IMR-90 (cell line): Measurements from ENCODE around the gene C10orf95. TPM values are rescaled to one million over a fixed set of nuclear protein-coding genes. Genes with fewer than 3 reads are reported as not detected.

Source experiments
- ATAC-seq: fragments of 200-7000 bp; cut with Tn5 transposase; 2 replicates; pipeline ENCODE4 v1.9.1; 2020; ENCODE audit warnings: low read depth, mild to moderate bottlenecking, moderate library complexity
- BruUV-seq: library from RNA; stranded (reverse); fragments of 400-500 nt; replicated peaks from 2 replicates; lab custom pipeline; 2021; lab: Mats Ljungman, UMichigan
- CTCF ChIA-PET: fragments of 300-600 bp; formaldehyde crosslinking; extraction: SDS; loops from one replicate; lab custom pipeline; 2021; ENCODE audit warnings: antibody characterized with exemption; lab: Yijun Ruan, JAX
- POLR2A ChIA-PET: fragments of 300-600 bp; sonication (Branson Sonifier 250); formaldehyde crosslinking; loops from one replicate; lab custom pipeline; 2022; ENCODE audit warnings: antibody characterized with exemption; ENCODE audit not compliant: unreplicated experiment; lab: Charles Lee
- DNase-seq: peaks from one replicate; pipeline ENCODE4 v3.0.0; 2013
- H2AFZ ChIP-seq: replicated peaks from 2 replicates; pipeline ENCODE3; 2013; ENCODE audit warnings: low read length, mild to moderate bottlenecking; ENCODE audit not compliant: poor library complexity
- H2AK5ac ChIP-seq: 2 replicates; pipeline ENCODE4 v1.6.1; 2013; ENCODE audit warnings: low read depth, low read length, inconsistent platforms
- H2AK9ac ChIP-seq: replicated peaks from 2 replicates; pipeline ENCODE3; 2013; ENCODE audit warnings: mild to moderate bottlenecking, low read depth, low read length, moderate library complexity; ENCODE audit not compliant: poor library complexity
- H2BK120ac ChIP-seq: 2 replicates; pipeline ENCODE4 v1.6.1; 2013; ENCODE audit warnings: low read depth, low read length, inconsistent platforms
- H2BK15ac ChIP-seq: 3 replicates; pipeline ENCODE4 v1.6.1; 2013; ENCODE audit warnings: low read depth, low read length, inconsistent platforms
- H2BK20ac ChIP-seq: 2 replicates; pipeline ENCODE4 v1.6.1; 2013; ENCODE audit warnings: low read depth, mild to moderate bottlenecking, inconsistent platforms, low read length, moderate library complexity
- H2BK5ac ChIP-seq: 2 replicates; pipeline ENCODE4 v1.6.1; 2013; ENCODE audit warnings: mild to moderate bottlenecking, low read depth, low read length, inconsistent platforms; ENCODE audit not compliant: poor library complexity, severe bottlenecking
- H3K14ac ChIP-seq: replicated peaks from 2 replicates; pipeline ENCODE4 v1.6.1; 2013; ENCODE audit warnings: low read depth, low read length, inconsistent platforms
- H3K18ac ChIP-seq: 2 replicates; pipeline ENCODE4 v1.6.1; 2013; ENCODE audit warnings: low read depth, low read length, control low read depth
- H3K23ac ChIP-seq: 2 replicates; pipeline ENCODE4 v1.6.1; 2013; ENCODE audit warnings: low read depth, low read length, inconsistent platforms
- H3K27ac ChIP-seq: 2 replicates; pipeline ENCODE4 v1.5.1; 2013; ENCODE audit warnings: mild to moderate bottlenecking, control low read depth, low read length; ENCODE audit not compliant: insufficient read depth
- H3K27me3 ChIP-seq: 2 replicates; pipeline ENCODE4 v1.6.1; 2013; ENCODE audit warnings: low read length; ENCODE audit not compliant: control insufficient read depth, insufficient read depth
- H3K36me3 ChIP-seq: 2 replicates; pipeline ENCODE4 v1.6.1; 2013; ENCODE audit warnings: low read length, mixed read lengths; ENCODE audit not compliant: control insufficient read depth, insufficient read depth
- H3K4ac ChIP-seq: 2 replicates; pipeline ENCODE4 v1.6.1; 2013; ENCODE audit warnings: low read depth, low read length, inconsistent platforms
- H3K4me1 ChIP-seq: 2 replicates; pipeline ENCODE4 v1.6.1; 2013; ENCODE audit warnings: low read length, mixed read lengths; ENCODE audit not compliant: control insufficient read depth, insufficient read depth
- H3K4me2 ChIP-seq: 2 replicates; pipeline ENCODE4 v1.6.1; 2013; ENCODE audit warnings: low read depth, mild to moderate bottlenecking, control low read depth, low read length, moderate library complexity
- H3K4me3 ChIP-seq: 2 replicates; pipeline ENCODE4 v1.5.1; 2013; ENCODE audit warnings: low read depth, mild to moderate bottlenecking, control low read depth, low read length, moderate library complexity; ENCODE audit not compliant: insufficient read depth
- H3K56ac ChIP-seq: 2 replicates; pipeline ENCODE4 v1.6.1; 2013; ENCODE audit warnings: low read length, inconsistent platforms; ENCODE audit not compliant: insufficient read depth; ENCODE audit errors: extremely low read depth
- H3K79me1 ChIP-seq, 2 experiments: 2 replicates each; pipeline ENCODE4 v1.6.1; 2013; ENCODE audit warnings: low read length in 2 of 2, inconsistent platforms in 1 of 2, low read depth in 1 of 2
- H3K9ac ChIP-seq: 2 replicates; pipeline ENCODE4 v1.6.1; 2013; ENCODE audit warnings: low read depth, low read length, control low read depth
- H3K9me1 ChIP-seq: 2 replicates; pipeline ENCODE4 v1.6.1; 2013; ENCODE audit warnings: low read length, inconsistent platforms; ENCODE audit not compliant: insufficient read depth
- H3K9me3 ChIP-seq: 2 replicates; pipeline ENCODE4 v1.6.1; 2013; ENCODE audit warnings: low read length; ENCODE audit not compliant: control insufficient read depth, insufficient read depth
- H4K20me1 ChIP-seq: 2 replicates; pipeline ENCODE4 v1.6.1; 2013; ENCODE audit warnings: low read length, inconsistent platforms; ENCODE audit not compliant: insufficient read depth
- H4K5ac ChIP-seq: 2 replicates; pipeline ENCODE4 v1.6.1; 2013; ENCODE audit warnings: mild to moderate bottlenecking, low read depth, low read length, control low read depth
- H4K8ac ChIP-seq, 2 experiments: 2 replicates each; pipeline ENCODE4 v1.6.1; 2013; ENCODE audit warnings: low read depth in 2 of 2, low read length in 2 of 2, control low read depth in 1 of 2, inconsistent platforms in 1 of 2
- H4K91ac ChIP-seq: 2 replicates; pipeline ENCODE4 v1.6.1; 2013; ENCODE audit warnings: low read depth, low read length, inconsistent platforms; ENCODE audit not compliant: insufficient read depth
- BHLHE40 ChIP-seq: fragments of 150-350 bp; IDR thresholded peaks from 2 replicates; pipeline ENCODE4 v1.6.1; 2016; ENCODE audit warnings: mild to moderate bottlenecking, low read depth, low read length
- CHD1 ChIP-seq: IDR thresholded peaks from 2 replicates; pipeline ENCODE4 v1.6.1; 2012; ENCODE audit warnings: low read depth, low read length, improper control_type of control experiment
- MAFK ChIP-seq: IDR thresholded peaks from 2 replicates; pipeline ENCODE4 v1.6.1; 2012; ENCODE audit warnings: low read depth, low read length, improper control_type of control experiment
- MAZ ChIP-seq: IDR thresholded peaks from 2 replicates; pipeline ENCODE4 v1.6.1; 2012; ENCODE audit warnings: low read depth, mild to moderate bottlenecking, low read length, improper control_type of control experiment, moderate library complexity, borderline replicate concordance
- NFE2L2 ChIP-seq: fragments of 150-350 bp; IDR thresholded peaks from 2 replicates; pipeline ENCODE4 v1.6.1; 2016; ENCODE audit warnings: low read depth, mild to moderate bottlenecking, low read length
- POLR2A ChIP-seq: IDR thresholded peaks from 2 replicates; pipeline ENCODE4 v1.6.1; 2012; ENCODE audit warnings: mild to moderate bottlenecking, low read depth, low read length
- RAD21 ChIP-seq: IDR thresholded peaks from 2 replicates; pipeline ENCODE4 v1.6.1; 2012; ENCODE audit warnings: low read length, improper control_type of control experiment
- RFX5 ChIP-seq: IDR thresholded peaks from 2 replicates; pipeline ENCODE4 v1.8.0; 2012; ENCODE audit warnings: low read depth, mild to moderate bottlenecking, low read length, moderate library complexity
- SMC3 ChIP-seq: fragments of 150-350 bp; IDR thresholded peaks from 2 replicates; pipeline ENCODE4 v1.6.1; 2016; ENCODE audit warnings: low read depth, mild to moderate bottlenecking, antibody characterized with exemption, low read length, moderate library complexity
- WGBS, 2 experiments: methylation state at CpG; one replicate each; pipeline versions ENCODE4 v1.1.5 to v1.1.7; 2013; ENCODE audit warnings: missing lambda C conversion rate in 2 of 2; ENCODE audit not compliant: insufficient read length in 1 of 2; ENCODE audit errors: extremely low coverage in 2 of 2; 5-methylcytosine and 5-hydroxymethylcytosine counted together
- dilution Hi-C: fragments of 300-500 bp; cut with HindIII; formaldehyde crosslinking; loops from one replicate; pipeline ENCODE4 v1.14.3; 2018; ENCODE audit warnings: low sequenced_read_pairs; ENCODE audit not compliant: unreplicated experiment
- in situ Hi-C: fragments of 300-500 bp; cut with MboI; formaldehyde crosslinking; loops from 3 replicates; pipeline ENCODE4 v1.14.3; 2019; ENCODE audit warnings: low sequenced_read_pairs, inconsistent platforms, mixed read lengths
- intact Hi-C: fragments of 100-400 bp; cut with micrococcal nuclease; formaldehyde crosslinking; loops from 2 replicates; pipeline ENCODE4 v1.10.0; 2022
- polyA plus RNA-seq, 3 experiments: library from polyadenylated mRNA; depleted of rRNA; stranded (reverse); fragments of >200 nt; gene quantifications; 2 replicates each; pipeline ENCODE4 v1.2.3, GENCODE V29; 2012; ENCODE audit warnings: low replicate concordance in 1 of 3
- total RNA-seq: library from RNA; depleted of rRNA; stranded (reverse); fragments of >200 nt; gene quantifications from 2 replicates; pipeline ENCODE4 v1.2.3, GENCODE V29; 2012
- TF ChIP-seq, protein P1 (sequence below): conservative IDR thresholded peaks from 2 replicates; pipeline ENCODE4 v1.5.1; 2012; ENCODE audit warnings: mild to moderate bottlenecking, low read depth, low read length, improper control_type of control experiment
- TF ChIP-seq, protein P2 (sequence below): fragments of 150-350 bp; IDR thresholded peaks from 2 replicates; pipeline ENCODE4 v1.6.1; 2016; ENCODE audit warnings: low read depth, mild to moderate bottlenecking, low read length, moderate library complexity, borderline replicate concordance

C10orf95 gene
- total and polyA plus RNA-seq, 2 of the 4 experiments (the other 2 are of a cell fraction): not detected

DNA sequence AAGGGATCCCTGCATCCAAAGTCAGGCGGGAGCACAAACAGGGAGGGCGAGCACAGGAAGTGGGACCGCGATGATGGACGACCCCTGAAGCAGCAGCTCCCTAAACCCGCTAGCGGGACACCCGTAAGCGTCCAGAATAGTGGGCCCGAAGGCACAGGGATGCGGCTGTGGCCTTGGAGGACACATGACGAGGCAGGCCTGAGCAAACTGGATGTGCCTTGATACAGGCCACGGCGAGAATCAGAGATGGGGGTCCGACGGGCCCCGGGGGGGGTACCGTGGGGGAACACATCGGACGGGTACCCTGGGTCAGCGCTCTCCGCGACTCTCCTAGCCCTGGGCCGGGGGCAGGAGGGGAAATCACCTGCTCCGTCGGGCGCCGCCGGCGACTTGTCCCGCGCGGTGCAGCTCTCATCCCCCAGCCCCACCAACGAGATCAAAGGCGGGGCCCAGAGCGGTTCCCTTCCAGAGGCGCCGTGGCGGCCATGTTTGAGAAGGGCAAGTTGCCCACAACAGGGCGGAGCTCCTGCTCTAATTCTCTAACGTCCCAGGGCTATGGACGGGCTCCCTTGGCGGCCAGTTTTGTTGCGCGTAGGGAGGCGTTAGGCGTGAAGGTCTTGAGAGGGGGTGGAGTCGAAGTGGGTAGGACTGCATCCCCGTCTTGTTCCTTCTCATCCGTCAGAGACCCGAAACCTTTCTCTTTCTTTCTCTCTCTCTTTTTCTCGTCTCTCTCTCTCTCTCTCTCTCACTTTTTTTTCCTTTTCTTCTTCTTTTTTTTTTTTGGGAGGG, 19.0 kb downstream of the C10orf95 start, which contains the start of gene CUEDC2 (continued):
- TF ChIP-seq CHD1 (no peak), NFE2L2 (no peak), RAD21 (no peak)

DNA sequence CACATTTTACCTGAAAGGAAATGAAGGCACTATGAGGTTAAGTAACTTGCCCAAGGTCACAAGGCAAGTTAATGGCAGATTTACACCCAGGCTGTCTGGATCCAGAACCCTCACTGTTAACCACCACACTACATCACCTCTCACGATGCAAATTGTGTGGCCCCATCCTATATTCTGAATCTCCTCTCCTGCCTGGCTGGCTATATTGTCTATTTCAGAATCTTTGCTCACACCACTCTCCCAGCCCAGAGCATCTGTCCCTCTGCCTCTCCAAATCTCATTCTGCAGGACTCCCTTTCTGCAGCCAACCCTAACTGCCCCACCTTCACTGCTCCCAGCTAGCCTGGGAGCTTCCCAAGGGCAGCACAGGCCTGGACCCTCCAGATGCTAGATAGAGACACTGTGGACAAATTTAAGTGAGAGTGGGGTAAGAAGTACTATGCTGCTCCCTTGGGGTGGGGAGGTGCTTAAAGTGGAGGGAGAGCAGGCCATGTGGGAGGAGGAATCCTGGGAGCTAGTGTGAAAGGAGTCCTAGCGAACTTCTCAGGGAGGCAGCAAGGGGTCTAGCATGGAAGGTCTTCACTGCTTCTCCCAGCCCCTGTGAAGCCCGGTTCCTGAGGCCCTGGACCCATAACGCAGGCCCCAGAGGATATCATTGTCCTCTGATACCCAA, 19.8 kb downstream of the C10orf95 start:
- H4K20me1 ChIP-seq: no peaks in the 10 kb centered on the region
- intact Hi-C loops: loop anchor here (1.0 kb wide), 1 partner anchor 149 kb away; no protein-coding TSS in a partner anchor
- H2BK5ac ChIP-seq: peak overlapping the region; percentile 72
- peak overlapping the region; percentile 30; the same call in 1 of the 3 replicates for H2BK15ac ChIP-seq
- ChIA-PET POLR2A (no interaction called here), CTCF (interaction anchor here (0.9 kb wide), 1 partner anchor 79 kb away, joined by 3 read pairs; no protein-coding TSS in a partner anchor)
- ATAC-seq (peak; percentile 22), DNase-seq (no peak)
- dilution Hi-C loops: no loop called here
- peak overlapping the region; percentile 91 for H3K23ac ChIP-seq
- H3K4me2 ChIP-seq: peak overlapping the region; percentile 94
- peak overlapping the region; percentile 57; the same call in 1 of the 2 replicates for H2BK120ac ChIP-seq
- peaks cover 7% of the 10 kb centered on the region; the same call in 1 of the 2 replicates for H3K9me1 ChIP-seq
- in situ Hi-C loops: no loop called here
- peak overlapping the region; percentile 85 for H4K91ac ChIP-seq
- H4K8ac ChIP-seq: peak overlapping the region; percentile 85 to 99
- H3K9ac ChIP-seq: peak overlapping the region; percentile 89
- H2AK9ac ChIP-seq: peak overlapping the region; percentile 72
- H3K27ac ChIP-seq: peak overlapping the region; percentile 85
- peak overlapping the region; percentile 96 for H2AFZ ChIP-seq
- no peaks in the 10 kb centered on the region for H3K27me3 ChIP-seq
- peak overlapping the region; percentile 70 for H3K4me3 ChIP-seq
- H3K9me3 ChIP-seq: no peaks in the 10 kb centered on the region
- WGBS, 2 experiments: 50% methylated on average over 2 of the region's 4 CpGs; no CpG with 5 or more reads in 1 of the 2 experiments
- peak overlapping the region; percentile 75 for H3K56ac ChIP-seq
- peaks cover 9 to 26% of the 10 kb centered on the region in 2 experiments for H3K79me1 ChIP-seq
- peak overlapping the region; percentile 45 for H2AK5ac ChIP-seq
- H3K4ac ChIP-seq: peak overlapping the region; percentile 81
- H3K14ac ChIP-seq: peak overlapping the region; percentile 95
- H3K36me3 ChIP-seq: no peaks in the 10 kb centered on the region
- H3K18ac ChIP-seq: peak overlapping the region; percentile 35
- H2BK20ac ChIP-seq: no peak overlapping the region
- no TSS peak for BruUV-seq
- peaks cover 15% of the 10 kb centered on the region for H3K4me1 ChIP-seq
- H4K5ac ChIP-seq: peak overlapping the region; percentile 89
- TF ChIP-seq MAFK: no peak
- TF ChIP-seq, protein P1, sequence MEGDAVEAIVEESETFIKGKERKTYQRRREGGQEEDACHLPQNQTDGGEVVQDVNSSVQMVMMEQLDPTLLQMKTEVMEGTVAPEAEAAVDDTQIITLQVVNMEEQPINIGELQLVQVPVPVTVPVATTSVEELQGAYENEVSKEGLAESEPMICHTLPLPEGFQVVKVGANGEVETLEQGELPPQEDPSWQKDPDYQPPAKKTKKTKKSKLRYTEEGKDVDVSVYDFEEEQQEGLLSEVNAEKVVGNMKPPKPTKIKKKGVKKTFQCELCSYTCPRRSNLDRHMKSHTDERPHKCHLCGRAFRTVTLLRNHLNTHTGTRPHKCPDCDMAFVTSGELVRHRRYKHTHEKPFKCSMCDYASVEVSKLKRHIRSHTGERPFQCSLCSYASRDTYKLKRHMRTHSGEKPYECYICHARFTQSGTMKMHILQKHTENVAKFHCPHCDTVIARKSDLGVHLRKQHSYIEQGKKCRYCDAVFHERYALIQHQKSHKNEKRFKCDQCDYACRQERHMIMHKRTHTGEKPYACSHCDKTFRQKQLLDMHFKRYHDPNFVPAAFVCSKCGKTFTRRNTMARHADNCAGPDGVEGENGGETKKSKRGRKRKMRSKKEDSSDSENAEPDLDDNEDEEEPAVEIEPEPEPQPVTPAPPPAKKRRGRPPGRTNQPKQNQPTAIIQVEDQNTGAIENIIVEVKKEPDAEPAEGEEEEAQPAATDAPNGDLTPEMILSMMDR: no peak
- TF ChIP-seq, protein P2, sequence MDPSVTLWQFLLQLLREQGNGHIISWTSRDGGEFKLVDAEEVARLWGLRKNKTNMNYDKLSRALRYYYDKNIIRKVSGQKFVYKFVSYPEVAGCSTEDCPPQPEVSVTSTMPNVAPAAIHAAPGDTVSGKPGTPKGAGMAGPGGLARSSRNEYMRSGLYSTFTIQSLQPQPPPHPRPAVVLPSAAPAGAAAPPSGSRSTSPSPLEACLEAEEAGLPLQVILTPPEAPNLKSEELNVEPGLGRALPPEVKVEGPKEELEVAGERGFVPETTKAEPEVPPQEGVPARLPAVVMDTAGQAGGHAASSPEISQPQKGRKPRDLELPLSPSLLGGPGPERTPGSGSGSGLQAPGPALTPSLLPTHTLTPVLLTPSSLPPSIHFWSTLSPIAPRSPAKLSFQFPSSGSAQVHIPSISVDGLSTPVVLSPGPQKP: no peak
- TF ChIP-seq CHD1: no peak
- TF ChIP-seq NFE2L2: no peak
- no peak for TF ChIP-seq RFX5
- TF ChIP-seq RAD21: no peak
- no peak for TF ChIP-seq MAZ
- TF ChIP-seq POLR2A: no peak
- no peak for TF ChIP-seq BHLHE40
- TF ChIP-seq SMC3: no peak
